H9 (cell line): ENCODE measurements around the gene TLK1. TPM values are rescaled to one million over a fixed set of nuclear protein-coding genes. Genes with fewer than 3 reads are reported as not detected.

ENCODE experiments used
- DNase-seq: peaks from one replicate; pipeline ENCODE4 v3.0.0-alpha.2; 2017
- H2AFZ ChIP-seq: one replicate; pipeline ENCODE4 v1.6.1; 2013; ENCODE audit warnings: mild to moderate bottlenecking, low read length, control low read depth, moderate library complexity
- H2AK5ac ChIP-seq: 2 replicates; pipeline ENCODE4 v1.6.1; 2013; ENCODE audit warnings: low read length, control low read depth, mixed read lengths; ENCODE audit not compliant: insufficient read length
- H2BK120ac ChIP-seq: one replicate; pipeline ENCODE4 v1.6.1; 2013; ENCODE audit warnings: low read depth, mild to moderate bottlenecking, low read length, control low read depth, inconsistent platforms; ENCODE audit not compliant: poor library complexity, severe bottlenecking
- H2BK12ac ChIP-seq: 2 replicates; pipeline ENCODE4 v1.6.1; 2013; ENCODE audit warnings: low read length, control low read depth, mixed read lengths, low read depth; ENCODE audit not compliant: insufficient read length
- H2BK15ac ChIP-seq: 2 replicates; pipeline ENCODE4 v1.6.1; 2013; ENCODE audit warnings: low read depth, low read length, control low read depth
- H2BK20ac ChIP-seq: one replicate; pipeline ENCODE4 v1.6.1; 2013; ENCODE audit warnings: low read depth, mild to moderate bottlenecking, low read length, control low read depth, inconsistent platforms; ENCODE audit not compliant: poor library complexity, severe bottlenecking
- H2BK5ac ChIP-seq: 2 replicates; pipeline ENCODE4 v1.6.1; 2013; ENCODE audit warnings: low read length, control low read depth, mixed read lengths; ENCODE audit not compliant: insufficient read length
- H3K14ac ChIP-seq: 2 replicates; pipeline ENCODE4 v1.6.1; 2013; ENCODE audit warnings: low read length, control low read depth; ENCODE audit not compliant: insufficient read depth
- H3K18ac ChIP-seq: 2 replicates; pipeline ENCODE4 v1.6.1; 2013; ENCODE audit warnings: low read depth, mild to moderate bottlenecking, mixed read lengths, low read length, control low read depth; ENCODE audit not compliant: insufficient read length
- H3K23ac ChIP-seq: 2 replicates; pipeline ENCODE4 v1.6.1; 2013; ENCODE audit warnings: low read length, control low read depth, mixed read lengths, low read depth; ENCODE audit not compliant: insufficient read length
- H3K23me2 ChIP-seq: 2 replicates; pipeline ENCODE4 v1.6.1; 2013; ENCODE audit warnings: low read depth, mild to moderate bottlenecking, mixed read lengths, low read length, control low read depth; ENCODE audit not compliant: insufficient read length, poor library complexity, severe bottlenecking
- H3K27ac ChIP-seq: 2 replicates; pipeline ENCODE4 v1.5.1; 2013; ENCODE audit warnings: low read length, control low read depth, mixed read lengths, low read depth; ENCODE audit not compliant: insufficient read length
- H3K27me3 ChIP-seq: 2 replicates; pipeline ENCODE4 v1.6.1; 2013; ENCODE audit warnings: low read length, control low read depth, inconsistent platforms; ENCODE audit not compliant: insufficient read depth
- H3K4ac ChIP-seq: 2 replicates; pipeline ENCODE4 v1.6.1; 2013; ENCODE audit warnings: low read depth, mild to moderate bottlenecking, control low read depth, inconsistent platforms, low read length, moderate library complexity
- H3K4me1 ChIP-seq: 2 replicates; pipeline ENCODE4 v1.6.1; 2013; ENCODE audit warnings: low read length, control low read depth, inconsistent platforms; ENCODE audit not compliant: insufficient read depth
- H3K4me2 ChIP-seq: 2 replicates; pipeline ENCODE4 v1.6.1; 2013; ENCODE audit warnings: low read length, control low read depth, mixed read lengths; ENCODE audit not compliant: insufficient read length, insufficient read depth
- H3K56ac ChIP-seq: 2 replicates; pipeline ENCODE4 v1.6.1; 2013; ENCODE audit warnings: low read depth, mild to moderate bottlenecking, mixed read lengths, low read length, control low read depth; ENCODE audit not compliant: insufficient read length
- H3K79me1 ChIP-seq: 2 replicates; pipeline ENCODE4 v1.6.1; 2013; ENCODE audit warnings: low read depth, mild to moderate bottlenecking, moderate library complexity, low read length, control low read depth, inconsistent platforms; ENCODE audit not compliant: insufficient read depth, poor library complexity, severe bottlenecking
- H3K79me2 ChIP-seq: 2 replicates; pipeline ENCODE4 v1.6.1; 2013; ENCODE audit warnings: low read length, control low read depth, inconsistent platforms; ENCODE audit not compliant: insufficient read depth
- H3K9ac ChIP-seq: 2 replicates; pipeline ENCODE4 v1.6.1; 2013; ENCODE audit warnings: low read length, control low read depth, mixed read lengths; ENCODE audit not compliant: insufficient read length; ENCODE audit errors: extremely low read depth
- H3K9me3 ChIP-seq: one replicate; pipeline ENCODE4 v1.6.1; 2013; ENCODE audit warnings: low read depth, low read length, inconsistent platforms; ENCODE audit not compliant: control insufficient read depth
- H3T11ph ChIP-seq: one replicate; pipeline ENCODE4 v1.6.1; 2013; ENCODE audit warnings: mild to moderate bottlenecking, low read length, control low read depth, inconsistent platforms
- H4K20me1 ChIP-seq: one replicate; pipeline ENCODE4 v1.6.1; 2013; ENCODE audit not compliant: control insufficient read depth, insufficient read length, insufficient read depth
- H4K5ac ChIP-seq: 2 replicates; pipeline ENCODE4 v1.6.1; 2013; ENCODE audit warnings: low read depth, mild to moderate bottlenecking, mixed read lengths, low read length, control low read depth; ENCODE audit not compliant: insufficient read length
- H4K8ac ChIP-seq: replicated peaks from 2 replicates; pipeline ENCODE4 v1.6.1; 2013; ENCODE audit warnings: low read length, control low read depth, mixed read lengths, low read depth; ENCODE audit not compliant: insufficient read length
- H4K91ac ChIP-seq: 2 replicates; pipeline ENCODE4 v1.6.1; 2013; ENCODE audit warnings: low read depth, mild to moderate bottlenecking, moderate library complexity, mixed read lengths, low read length, control low read depth; ENCODE audit not compliant: insufficient read length
- H3K27ac Mint-ChIP-seq, 3 experiments: 2 replicates in 2 of 3; 3 replicates in 1 of 3; pipeline ENCODE4 v1.8.0; 2020 to 2021; ENCODE audit warnings: mixed read lengths in 3 of 3, mild to moderate bottlenecking in 1 of 3, moderate library complexity in 1 of 3
- H3K27me3 Mint-ChIP-seq: 2 replicates; pipeline ENCODE4 v1.8.0; 2021; ENCODE audit warnings: low read depth, mild to moderate bottlenecking, moderate library complexity, mixed read lengths
- H3K36me3 Mint-ChIP-seq, 3 experiments: 2 replicates in 2 of 3; 3 replicates in 1 of 3; pipeline ENCODE4 v1.8.0; 2020 to 2021; ENCODE audit warnings: low read depth in 3 of 3, mixed read lengths in 3 of 3; ENCODE audit not compliant: insufficient read depth in 1 of 3
- H3K4me1 Mint-ChIP-seq, 2 experiments: 2 replicates each; pipeline ENCODE4 v1.8.0; 2020; ENCODE audit warnings: mixed read lengths in 2 of 2
- H3K4me3 Mint-ChIP-seq, 2 experiments: 2 replicates in 1 of 2; 3 replicates in 1 of 2; pipeline ENCODE4 v1.8.0; 2020 to 2021; ENCODE audit warnings: mild to moderate bottlenecking in 2 of 2, mixed read lengths in 2 of 2, moderate library complexity in 1 of 2
- H3K9me3 Mint-ChIP-seq, 2 experiments: 2 replicates in 1 of 2; 3 replicates in 1 of 2; pipeline ENCODE4 v1.8.0; 2020; ENCODE audit warnings: mild to moderate bottlenecking in 2 of 2, mixed read lengths in 2 of 2, moderate library complexity in 1 of 2
- WGBS: extraction: QIAGEN DNeasy Blood & Tissue Kit; methylation state at CpG from one replicate; pipeline ENCODE4 v1.1.7; 2013; ENCODE audit warnings: missing lambda C conversion rate, low lambda C conversion rate, mixed read lengths; ENCODE audit not compliant: insufficient read length; ENCODE audit errors: extremely low coverage; 5-methylcytosine and 5-hydroxymethylcytosine counted together
- total RNA-seq: library from RNA; stranded (reverse); gene quantifications from 2 replicates; pipeline ENCODE4 v1.2.1, GENCODE V29; 2021
- TF ChIP-seq, protein P1 (sequence below): fragments of 200-600 bp; sonication (generic); conservative IDR thresholded peaks from 3 replicates; pipeline ENCODE4 v1.8.0; 2021; ENCODE audit warnings: antibody characterized with exemption, mild to moderate bottlenecking

The TLK1 gene
- total RNA-seq, 1 experiment from 2014 or later = 112 TPM

DNA sequence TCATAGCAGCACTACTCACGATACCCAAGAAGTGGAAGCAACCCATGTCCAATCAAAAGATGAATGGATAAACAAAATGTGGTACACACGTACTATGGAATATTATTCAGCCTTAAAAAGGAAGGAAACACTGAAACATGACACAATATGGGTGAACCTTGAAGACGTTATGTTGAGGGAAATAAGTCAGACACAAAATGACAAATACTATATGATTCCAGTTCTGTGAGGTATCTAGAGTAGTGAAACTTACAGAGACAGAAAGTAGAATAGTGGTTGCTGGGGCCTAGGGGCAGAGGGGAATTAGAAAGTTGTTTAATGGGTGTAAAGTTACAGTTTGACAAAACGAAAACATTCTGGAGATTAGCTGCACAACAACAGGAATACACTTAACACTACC, 24.7 kb downstream of the TLK1 start:
- TF ChIP-seq, protein P1, sequence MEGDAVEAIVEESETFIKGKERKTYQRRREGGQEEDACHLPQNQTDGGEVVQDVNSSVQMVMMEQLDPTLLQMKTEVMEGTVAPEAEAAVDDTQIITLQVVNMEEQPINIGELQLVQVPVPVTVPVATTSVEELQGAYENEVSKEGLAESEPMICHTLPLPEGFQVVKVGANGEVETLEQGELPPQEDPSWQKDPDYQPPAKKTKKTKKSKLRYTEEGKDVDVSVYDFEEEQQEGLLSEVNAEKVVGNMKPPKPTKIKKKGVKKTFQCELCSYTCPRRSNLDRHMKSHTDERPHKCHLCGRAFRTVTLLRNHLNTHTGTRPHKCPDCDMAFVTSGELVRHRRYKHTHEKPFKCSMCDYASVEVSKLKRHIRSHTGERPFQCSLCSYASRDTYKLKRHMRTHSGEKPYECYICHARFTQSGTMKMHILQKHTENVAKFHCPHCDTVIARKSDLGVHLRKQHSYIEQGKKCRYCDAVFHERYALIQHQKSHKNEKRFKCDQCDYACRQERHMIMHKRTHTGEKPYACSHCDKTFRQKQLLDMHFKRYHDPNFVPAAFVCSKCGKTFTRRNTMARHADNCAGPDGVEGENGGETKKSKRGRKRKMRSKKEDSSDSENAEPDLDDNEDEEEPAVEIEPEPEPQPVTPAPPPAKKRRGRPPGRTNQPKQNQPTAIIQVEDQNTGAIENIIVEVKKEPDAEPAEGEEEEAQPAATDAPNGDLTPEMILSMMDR = no peak
- H2BK15ac ChIP-seq = no peak overlapping the region
- no peak overlapping the region for H4K8ac ChIP-seq
- Mint-ChIP-seq H3K27ac (peak overlapping the region; percentile 61 to 91 (median 83); a peak in 5 of 7 replicates), H3K4me1 (peaks cover 55 to 58% of the 10 kb centered on the region in 2 experiments), H3K4me3 (no peak overlapping the region), H3K9me3 (no peaks in the 10 kb centered on the region), H3K27me3 (no peaks in the 10 kb centered on the region), H3K36me3 (no peaks in the 10 kb centered on the region; a peak in 1 of 7 replicates)
- H3K79me2 ChIP-seq = peaks cover 42% of the 10 kb centered on the region; the same call in 1 of the 2 replicates
- no peak overlapping the region for H3K4me2 ChIP-seq
- no peak overlapping the region for H3K14ac ChIP-seq
- no peak overlapping the region for H3K56ac ChIP-seq
- H3K18ac ChIP-seq = no peak overlapping the region
- no peak overlapping the region for H2AFZ ChIP-seq
- H4K5ac ChIP-seq = no peak overlapping the region
- no CpG with 5 or more reads among the region's 4 CpGs for WGBS
- no peak for DNase-seq
- H3K9ac ChIP-seq = no peak overlapping the region
- no peak overlapping the region for H2AK5ac ChIP-seq
- H2BK5ac ChIP-seq = no peak overlapping the region
- H3K23ac ChIP-seq = no peak overlapping the region
- no peak overlapping the region for H3K4ac ChIP-seq
- H3K23me2 ChIP-seq = no peaks in the 10 kb centered on the region
- no peak overlapping the region for H4K91ac ChIP-seq
- peaks cover 3% of the 10 kb centered on the region for H3K79me1 ChIP-seq
- H2BK120ac ChIP-seq = no peak overlapping the region
- no peaks in the 10 kb centered on the region for H3K27me3 ChIP-seq
- H3T11ph ChIP-seq = no peak overlapping the region
- H4K20me1 ChIP-seq = no peaks in the 10 kb centered on the region
- H3K9me3 ChIP-seq = no peaks in the 10 kb centered on the region
- H2BK20ac ChIP-seq = no peak overlapping the region
- H3K4me1 ChIP-seq = peaks cover 3% of the 10 kb centered on the region; the same call in 1 of the 2 replicates
- H2BK12ac ChIP-seq = no peak overlapping the region
- no peak overlapping the region for H3K27ac ChIP-seq
